GM10266 (cell line): ENCODE measurements around the gene G6PC2.
"Not testable (repeated sequence)": the region's sequence is repeated elsewhere in the genome, so short reads cannot be mapped to it uniquely, and the experiment has no call there.

Experiments used
- DNase-seq: peaks from one replicate; pipeline ENCODE4 v3.0.0; 2012; ENCODE audit errors: extremely low spot score
- TF ChIP-seq, protein P1 (sequence below): IDR thresholded peaks from 2 replicates; pipeline ENCODE4 v1.5.1; 2012; ENCODE audit warnings: mild to moderate bottlenecking, low read depth; ENCODE audit not compliant: control insufficient read depth, insufficient read depth; ENCODE audit errors: missing control alignments

G6PC2 gene, protein sequence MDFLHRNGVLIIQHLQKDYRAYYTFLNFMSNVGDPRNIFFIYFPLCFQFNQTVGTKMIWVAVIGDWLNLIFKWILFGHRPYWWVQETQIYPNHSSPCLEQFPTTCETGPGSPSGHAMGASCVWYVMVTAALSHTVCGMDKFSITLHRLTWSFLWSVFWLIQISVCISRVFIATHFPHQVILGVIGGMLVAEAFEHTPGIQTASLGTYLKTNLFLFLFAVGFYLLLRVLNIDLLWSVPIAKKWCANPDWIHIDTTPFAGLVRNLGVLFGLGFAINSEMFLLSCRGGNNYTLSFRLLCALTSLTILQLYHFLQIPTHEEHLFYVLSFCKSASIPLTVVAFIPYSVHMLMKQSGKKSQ

DNA sequence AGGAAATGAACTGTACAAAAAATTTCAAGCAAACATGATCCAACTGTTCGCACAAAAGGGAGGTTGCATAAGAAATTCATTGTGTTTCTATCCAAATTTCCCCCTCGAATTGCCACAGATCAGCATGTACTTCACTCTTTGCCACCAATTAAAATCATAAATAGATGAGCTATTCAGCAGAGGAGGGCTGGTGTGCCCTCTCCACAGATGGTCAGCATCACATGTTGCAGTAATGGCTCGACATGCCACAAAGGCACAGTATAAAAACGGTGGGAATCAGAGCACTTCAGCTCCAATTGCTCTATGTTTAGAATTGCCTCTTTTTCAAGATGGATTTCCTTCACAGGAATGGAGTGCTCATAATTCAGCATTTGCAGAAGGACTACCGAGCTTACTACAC, at the start of gene G6PC2:
TSS of gene G6PC2 (plus strand) at position 289 of the 400 bp plus-strand sequence. CDS start at position 330, 41 bp downstream.
- TF ChIP-seq, protein P1, sequence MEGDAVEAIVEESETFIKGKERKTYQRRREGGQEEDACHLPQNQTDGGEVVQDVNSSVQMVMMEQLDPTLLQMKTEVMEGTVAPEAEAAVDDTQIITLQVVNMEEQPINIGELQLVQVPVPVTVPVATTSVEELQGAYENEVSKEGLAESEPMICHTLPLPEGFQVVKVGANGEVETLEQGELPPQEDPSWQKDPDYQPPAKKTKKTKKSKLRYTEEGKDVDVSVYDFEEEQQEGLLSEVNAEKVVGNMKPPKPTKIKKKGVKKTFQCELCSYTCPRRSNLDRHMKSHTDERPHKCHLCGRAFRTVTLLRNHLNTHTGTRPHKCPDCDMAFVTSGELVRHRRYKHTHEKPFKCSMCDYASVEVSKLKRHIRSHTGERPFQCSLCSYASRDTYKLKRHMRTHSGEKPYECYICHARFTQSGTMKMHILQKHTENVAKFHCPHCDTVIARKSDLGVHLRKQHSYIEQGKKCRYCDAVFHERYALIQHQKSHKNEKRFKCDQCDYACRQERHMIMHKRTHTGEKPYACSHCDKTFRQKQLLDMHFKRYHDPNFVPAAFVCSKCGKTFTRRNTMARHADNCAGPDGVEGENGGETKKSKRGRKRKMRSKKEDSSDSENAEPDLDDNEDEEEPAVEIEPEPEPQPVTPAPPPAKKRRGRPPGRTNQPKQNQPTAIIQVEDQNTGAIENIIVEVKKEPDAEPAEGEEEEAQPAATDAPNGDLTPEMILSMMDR = no peak
- no peak for DNase-seq

DNA sequence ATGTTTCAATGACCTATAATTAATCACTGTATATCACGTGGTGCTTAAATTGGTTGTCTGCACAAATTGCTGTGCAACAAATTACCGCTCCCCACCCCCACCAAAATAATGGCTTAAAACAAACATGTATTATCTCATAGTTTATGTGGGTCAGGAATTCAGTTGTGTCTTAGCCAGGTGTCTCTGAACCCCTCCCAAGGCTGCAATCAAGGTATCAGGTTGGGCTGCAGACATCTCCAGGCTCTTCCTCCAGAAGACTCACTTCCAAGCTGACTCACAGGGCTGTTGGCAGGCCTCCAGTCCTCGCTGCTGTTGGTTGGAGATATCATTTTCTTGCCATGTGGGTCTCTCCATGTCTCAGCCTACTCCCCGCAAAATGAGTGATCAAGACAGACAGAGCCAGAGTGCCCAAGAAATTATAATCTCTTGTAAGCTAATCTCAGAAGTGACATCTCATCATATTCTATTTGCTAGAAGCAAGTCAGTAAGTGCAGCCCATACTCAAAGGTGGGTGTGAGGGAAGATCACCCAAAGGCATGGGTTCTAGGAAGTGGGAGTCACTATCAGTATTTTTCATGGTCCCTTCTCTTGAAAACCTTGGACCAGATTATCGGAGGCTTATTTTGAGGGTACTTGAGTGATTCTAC, 49.3 kb upstream of the G6PC2 start:
- TF ChIP-seq, protein P1 = no peak
- DNase-seq = no peak

DNA sequence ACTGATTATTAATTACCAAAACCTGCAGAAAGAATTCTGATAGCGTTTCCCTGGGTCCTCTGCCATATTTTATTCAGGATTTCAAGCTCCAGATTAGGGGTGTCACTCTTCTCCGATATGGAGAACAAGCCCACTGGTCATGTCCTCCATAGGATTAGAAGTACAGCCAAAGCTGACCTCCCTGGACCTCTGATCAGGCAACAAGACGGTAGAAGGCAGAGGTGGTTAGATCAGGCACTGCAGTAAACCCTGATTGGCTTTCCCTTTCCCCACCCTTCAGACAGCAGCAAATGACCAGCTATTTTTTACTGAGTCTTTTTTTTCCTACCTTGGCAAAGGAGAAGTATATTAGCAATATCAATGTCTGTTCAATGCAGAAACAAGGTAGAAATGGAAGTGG, 48.6 kb upstream of the G6PC2 start:
- TF ChIP-seq, protein P1 = no peak
- no peak for DNase-seq

DNA sequence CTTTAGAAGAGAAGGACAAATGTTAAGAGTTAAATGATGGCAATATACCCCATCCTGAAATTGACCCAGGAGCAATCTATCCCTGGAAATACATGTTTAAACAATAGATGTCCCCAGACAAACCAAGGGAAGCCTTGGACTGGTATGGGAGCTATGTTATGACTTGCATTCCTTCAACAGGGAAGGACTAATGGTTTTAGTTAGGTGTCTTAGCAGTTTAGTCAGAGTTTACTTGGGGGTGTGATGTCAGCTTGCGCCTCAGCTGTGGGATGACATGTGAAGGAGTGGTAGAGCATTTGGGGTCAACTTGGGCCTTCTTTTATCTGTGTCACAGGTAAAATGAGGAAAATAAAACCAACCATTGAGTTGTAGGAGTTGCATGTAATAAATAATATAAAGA, 47.6 kb upstream of the G6PC2 start:
- DNase-seq = no peak
- TF ChIP-seq, protein P1 = no peak

DNA sequence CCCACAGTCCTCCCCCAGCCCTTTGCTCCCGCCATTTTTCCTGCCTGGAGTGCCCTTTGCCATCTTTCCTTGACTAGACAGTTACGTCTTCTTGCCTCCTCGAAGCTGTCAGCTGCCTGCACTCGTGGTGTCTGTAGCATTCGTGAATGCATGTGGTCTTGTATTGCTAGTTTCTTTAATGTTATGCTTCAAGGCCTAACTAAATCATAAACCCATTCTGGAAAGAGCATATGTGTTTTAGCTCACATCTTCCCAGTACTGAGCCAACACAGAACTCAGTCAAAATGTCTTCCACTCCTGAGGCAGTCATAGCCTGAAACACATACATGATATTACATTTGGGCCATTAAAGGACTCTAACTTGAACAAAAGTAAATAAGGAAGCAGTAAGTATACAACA, 46.4 kb upstream of the G6PC2 start:
- TF ChIP-seq, protein P1 = no peak
- no peak for DNase-seq

DNA sequence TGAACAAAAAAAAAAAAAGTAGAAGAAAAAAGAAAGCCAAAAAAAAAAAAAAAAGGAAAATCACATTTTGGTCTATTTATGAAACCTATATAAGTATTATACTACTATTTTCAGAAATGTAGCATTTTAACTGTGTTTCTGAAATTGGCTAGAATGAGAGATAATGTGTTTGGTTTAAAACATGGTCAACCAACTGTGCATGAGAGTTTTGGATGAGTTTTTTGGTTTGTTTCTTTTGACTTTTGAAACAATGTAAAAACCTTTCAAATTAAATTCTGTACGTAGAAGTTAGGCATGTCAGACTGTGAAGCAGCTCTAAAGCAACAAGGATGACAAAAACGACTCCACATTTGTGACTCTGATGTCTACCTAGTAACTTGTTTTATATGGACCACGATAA, 45.5 kb upstream of the G6PC2 start:
- no peak for DNase-seq
- TF ChIP-seq, protein P1 = no peak

DNA sequence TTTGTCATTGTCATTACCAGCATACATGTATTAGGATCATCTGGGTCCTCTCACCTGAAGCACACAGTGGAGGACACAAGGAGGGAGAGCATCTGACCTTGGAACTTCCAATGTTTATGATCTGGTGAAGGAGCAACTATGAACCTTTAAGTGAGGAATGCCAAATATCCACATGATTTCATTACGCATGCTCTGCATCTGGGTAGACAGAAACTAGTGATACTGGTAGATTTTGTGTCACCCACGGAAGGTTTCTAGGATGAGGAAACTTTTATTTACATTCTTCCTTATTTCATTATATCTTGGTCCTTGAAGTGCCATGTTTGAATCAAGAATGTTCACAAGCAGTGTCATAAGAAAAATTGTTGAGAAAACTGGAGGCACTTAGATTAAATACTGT, 42.9 kb upstream of the G6PC2 start:
- TF ChIP-seq, protein P1 = no peak
- DNase-seq = no peak

DNA sequence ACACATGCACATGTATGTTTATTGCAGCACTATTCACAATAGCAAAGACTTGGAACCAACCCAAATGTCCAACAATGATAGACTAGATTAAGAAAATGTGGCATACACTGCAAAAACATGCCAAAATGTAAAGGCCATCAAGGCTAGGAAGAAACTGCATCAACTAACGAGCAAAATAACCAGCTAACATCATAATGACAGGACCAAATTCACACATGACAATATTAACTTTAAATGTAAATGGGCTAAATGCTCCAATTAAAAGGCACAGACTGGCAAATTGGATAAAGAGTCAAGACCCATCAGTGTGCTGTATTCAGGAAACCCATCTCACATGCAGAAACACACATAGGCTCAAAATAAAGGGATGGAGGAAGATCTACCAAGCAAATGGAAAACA, 33.9 kb upstream of the G6PC2 start:
- not testable (repeated sequence) for DNase-seq

DNA sequence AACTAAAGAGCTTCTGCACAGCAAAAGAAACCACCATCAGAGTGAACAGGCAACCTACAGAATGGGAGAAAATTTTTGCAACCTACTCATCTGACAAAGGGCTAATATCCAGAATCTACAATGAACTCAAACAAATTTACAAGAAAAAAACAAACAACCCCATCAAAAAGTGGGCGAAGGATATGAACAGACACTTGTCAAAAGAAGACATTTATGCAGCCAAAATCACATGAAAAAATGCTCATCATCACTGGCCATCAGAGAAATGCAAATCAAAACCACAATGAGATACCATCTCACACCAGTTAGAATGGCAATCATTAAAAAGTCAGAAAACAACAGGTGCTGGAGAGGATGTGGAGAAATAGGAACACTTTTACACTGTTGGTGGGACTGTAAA, 30.7 kb upstream of the G6PC2 start:
- DNase-seq = not testable (repeated sequence)

DNA sequence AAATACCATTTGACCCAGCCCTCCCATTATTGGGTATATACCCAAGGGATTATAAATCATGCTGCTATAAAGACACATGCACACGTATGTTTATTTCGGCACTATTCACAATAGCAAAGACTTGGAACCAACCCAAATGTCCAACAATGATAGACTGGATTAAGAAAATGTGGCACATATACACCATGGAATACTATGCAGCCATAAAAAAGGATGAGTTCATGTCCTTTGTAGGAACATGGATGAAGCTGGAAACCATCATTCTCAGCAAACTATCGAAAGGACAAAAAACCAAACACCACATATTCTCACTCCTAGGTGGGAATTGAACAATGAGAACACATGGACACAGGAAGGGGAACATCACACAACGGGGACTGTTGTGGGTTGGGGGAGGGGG, 30.3 kb upstream of the G6PC2 start:
- DNase-seq = not testable (repeated sequence)
